Testis (tissue), 2 donors: ENCODE results near the gene MTARC2.

ENCODE experiments used
- POLR2A ChIP-seq: fragments of 450-650 bp; IDR thresholded peaks from one replicate; pipeline ENCODE4 v1.6.1; 2017; ENCODE audit warnings: antibody characterized with exemption, mild to moderate bottlenecking, moderate library complexity
- TF ChIP-seq, protein P1 (sequence below), 3 experiments: fragments of 450-650 bp in 2 of 3; fragments of 200-600 bp in 1 of 3; sonication (generic) in 1 of 3; IDR thresholded peaks; one replicate each; pipeline ENCODE4 v1.5.1; 2016 to 2019; ENCODE audit warnings: antibody characterized with exemption in 3 of 3, mild to moderate bottlenecking in 2 of 3, moderate library complexity in 1 of 3

DNA sequence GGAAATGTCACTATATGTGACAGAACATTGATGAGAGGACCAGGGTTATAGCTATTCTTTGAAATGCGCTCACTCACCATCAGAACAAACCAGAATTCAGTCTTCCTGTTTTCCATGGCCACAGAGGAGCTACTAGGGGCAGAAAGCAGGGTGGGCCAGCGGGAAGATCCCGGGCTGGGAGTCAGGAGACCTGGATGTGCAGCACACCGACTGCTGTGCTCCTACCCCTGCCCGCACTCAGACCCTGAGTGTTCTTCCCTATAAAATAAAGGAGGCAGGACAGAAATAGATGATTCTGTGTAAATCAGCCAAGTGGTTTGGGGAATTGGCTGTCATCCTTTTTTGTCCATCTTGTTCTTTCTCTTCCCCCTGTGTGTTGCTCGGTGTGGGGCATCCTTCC, 59.6 kb downstream of the MTARC2 start:
- TF ChIP-seq, protein P1, sequence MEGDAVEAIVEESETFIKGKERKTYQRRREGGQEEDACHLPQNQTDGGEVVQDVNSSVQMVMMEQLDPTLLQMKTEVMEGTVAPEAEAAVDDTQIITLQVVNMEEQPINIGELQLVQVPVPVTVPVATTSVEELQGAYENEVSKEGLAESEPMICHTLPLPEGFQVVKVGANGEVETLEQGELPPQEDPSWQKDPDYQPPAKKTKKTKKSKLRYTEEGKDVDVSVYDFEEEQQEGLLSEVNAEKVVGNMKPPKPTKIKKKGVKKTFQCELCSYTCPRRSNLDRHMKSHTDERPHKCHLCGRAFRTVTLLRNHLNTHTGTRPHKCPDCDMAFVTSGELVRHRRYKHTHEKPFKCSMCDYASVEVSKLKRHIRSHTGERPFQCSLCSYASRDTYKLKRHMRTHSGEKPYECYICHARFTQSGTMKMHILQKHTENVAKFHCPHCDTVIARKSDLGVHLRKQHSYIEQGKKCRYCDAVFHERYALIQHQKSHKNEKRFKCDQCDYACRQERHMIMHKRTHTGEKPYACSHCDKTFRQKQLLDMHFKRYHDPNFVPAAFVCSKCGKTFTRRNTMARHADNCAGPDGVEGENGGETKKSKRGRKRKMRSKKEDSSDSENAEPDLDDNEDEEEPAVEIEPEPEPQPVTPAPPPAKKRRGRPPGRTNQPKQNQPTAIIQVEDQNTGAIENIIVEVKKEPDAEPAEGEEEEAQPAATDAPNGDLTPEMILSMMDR (IDR thresholded peaks at IDR 0.05), result no peak
- no peak for TF ChIP-seq POLR2A
